Psoas muscle (tissue), 8 donors: ENCODE results near the gene FDX1. TPM values are rescaled to one million over a fixed set of nuclear protein-coding genes. Genes with fewer than 3 reads are reported as not detected.

Experiments used
- ATAC-seq, 4 donors: fragments of 200-7000 bp; cut with Tn5 transposase; one replicate each; pipeline ENCODE4 v1.9.1; 2020; ENCODE audit warnings: moderate library complexity in 3 of 4, mild to moderate bottlenecking in 2 of 4
- DNase-seq, 2 donors: peaks; one replicate each; pipeline ENCODE4 v3.0.0-alpha.2; 2020
- H3K27ac ChIP-seq: fragments of 200-600 bp; one replicate; pipeline ENCODE4 v1.8.0; 2022
- H3K27me3 ChIP-seq, 3 donors: fragments of 200-600 bp in 1 of 3; one replicate each; pipeline versions ENCODE4 v1.6.1 to v1.8.0; 2013 to 2022; ENCODE audit warnings: low read length in 2 of 3, mild to moderate bottlenecking in 2 of 3, moderate library complexity in 1 of 3; ENCODE audit not compliant: insufficient read depth in 3 of 3
- H3K36me3 ChIP-seq, 2 donors: fragments of 200-600 bp in 1 of 2; one replicate each; pipeline versions ENCODE4 v1.6.1 to v1.8.0; 2013 to 2022; ENCODE audit warnings: low read depth in 1 of 2, mild to moderate bottlenecking in 1 of 2, moderate library complexity in 1 of 2; ENCODE audit not compliant: insufficient read depth in 1 of 2
- H3K4me1 ChIP-seq: fragments of 200-600 bp; one replicate; pipeline ENCODE4 v1.8.0; 2022
- H3K4me3 ChIP-seq: fragments of 200-600 bp; one replicate; pipeline ENCODE4 v1.8.0; 2022; ENCODE audit warnings: mild to moderate bottlenecking
- H3K9me3 ChIP-seq: fragments of 200-600 bp; one replicate; pipeline ENCODE4 v1.8.0; 2022
- WGBS, 3 donors: extraction: QIAGEN DNeasy Blood & Tissue Kit; methylation state at CpG; one replicate each; pipeline versions ENCODE4 v1.1.6 to v1.1.7; 2013; 5-methylcytosine and 5-hydroxymethylcytosine counted together
- intact Hi-C, 2 donors: fragments of 100-400 bp; cut with DNase I; formaldehyde crosslinking; loops; one replicate each; pipeline versions ENCODE4 v1.11.0 to v1.14.2; 2022
- polyA plus RNA-seq, 3 donors: library from polyadenylated mRNA; stranded (reverse); fragments of 200-250 nt; gene quantifications; one replicate each; pipeline ENCODE4 v1.2.3, GENCODE V29; 2013
- total RNA-seq, 4 donors: library from RNA; stranded (reverse); fragmentation: NEBNext Ultra II Directional in 2 of 4; extraction: Animal tissue kit (Norgen Biotek cat#: 25700) in 2 of 4; gene quantifications; one replicate each; pipeline versions ENCODE4 v1.2.1 to v1.2.4, GENCODE V29; 2021 to 2023
- TF ChIP-seq, protein P1 (sequence below): fragments of 200-600 bp; IDR thresholded peaks from one replicate; pipeline ENCODE4 v1.8.0; 2022; ENCODE audit warnings: antibody characterized with exemption
- donor health status: healthy with polysubstance abuse.
- donor health status: DM: no; HTN: no; CAD: no; lungs with moderate emphysema.
- donor health status: Bipolar disorder and iron deficiency.
- donor health status: healthy.
- donor health status: DM: yes; HTN: yes; CAD: no.
- donor health status: DM: no; HTN: no; CAD: no.
- donor health status: DM: no; HTN: no; CAD: no.
- donor health status: DM: yes; HTN: yes; CAD: no.

The FDX1 gene
- total and polyA plus RNA-seq, 7 donors = 13.6 to 23.7 (median 15.2) TPM

DNA sequence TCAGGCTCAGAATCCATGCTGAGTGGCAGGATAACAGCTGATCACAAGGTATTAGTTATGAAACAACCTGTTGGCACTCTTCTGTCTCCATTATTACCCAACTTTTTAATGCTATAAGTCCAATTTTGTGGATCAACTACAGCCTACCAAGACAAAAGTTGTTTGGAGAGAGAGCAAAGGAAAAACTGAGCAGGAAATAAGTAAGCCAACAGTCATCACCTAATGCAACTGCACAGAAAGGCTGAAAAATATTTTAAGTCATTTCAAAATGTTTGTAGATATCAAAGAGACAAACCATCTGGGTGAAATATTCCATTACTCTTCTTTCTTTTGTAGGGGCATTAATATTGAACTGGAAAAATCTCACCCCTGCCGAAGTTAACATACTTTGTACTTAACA lies 41.6 kb downstream of the FDX1 start:
- intact Hi-C loops = no loop called here
- Histone ChIP-seq H3K4me1 (no peaks in the 10 kb centered on the region), H3K4me3 (no peak overlapping the region), H3K27me3 (no peaks in the 10 kb centered on the region), H3K9me3 (no peaks in the 10 kb centered on the region), H3K27ac (no peak overlapping the region), H3K36me3 (peaks cover 0 to 8% of the 10 kb centered on the region in 2 donors)
- no peak for ATAC-seq
- TF ChIP-seq, protein P1, sequence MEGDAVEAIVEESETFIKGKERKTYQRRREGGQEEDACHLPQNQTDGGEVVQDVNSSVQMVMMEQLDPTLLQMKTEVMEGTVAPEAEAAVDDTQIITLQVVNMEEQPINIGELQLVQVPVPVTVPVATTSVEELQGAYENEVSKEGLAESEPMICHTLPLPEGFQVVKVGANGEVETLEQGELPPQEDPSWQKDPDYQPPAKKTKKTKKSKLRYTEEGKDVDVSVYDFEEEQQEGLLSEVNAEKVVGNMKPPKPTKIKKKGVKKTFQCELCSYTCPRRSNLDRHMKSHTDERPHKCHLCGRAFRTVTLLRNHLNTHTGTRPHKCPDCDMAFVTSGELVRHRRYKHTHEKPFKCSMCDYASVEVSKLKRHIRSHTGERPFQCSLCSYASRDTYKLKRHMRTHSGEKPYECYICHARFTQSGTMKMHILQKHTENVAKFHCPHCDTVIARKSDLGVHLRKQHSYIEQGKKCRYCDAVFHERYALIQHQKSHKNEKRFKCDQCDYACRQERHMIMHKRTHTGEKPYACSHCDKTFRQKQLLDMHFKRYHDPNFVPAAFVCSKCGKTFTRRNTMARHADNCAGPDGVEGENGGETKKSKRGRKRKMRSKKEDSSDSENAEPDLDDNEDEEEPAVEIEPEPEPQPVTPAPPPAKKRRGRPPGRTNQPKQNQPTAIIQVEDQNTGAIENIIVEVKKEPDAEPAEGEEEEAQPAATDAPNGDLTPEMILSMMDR = no peak
- WGBS, 3 donors = 67 to 70% (median 69%) methylated on average over 1 of the region's 1 CpG
- no peak for DNase-seq

DNA sequence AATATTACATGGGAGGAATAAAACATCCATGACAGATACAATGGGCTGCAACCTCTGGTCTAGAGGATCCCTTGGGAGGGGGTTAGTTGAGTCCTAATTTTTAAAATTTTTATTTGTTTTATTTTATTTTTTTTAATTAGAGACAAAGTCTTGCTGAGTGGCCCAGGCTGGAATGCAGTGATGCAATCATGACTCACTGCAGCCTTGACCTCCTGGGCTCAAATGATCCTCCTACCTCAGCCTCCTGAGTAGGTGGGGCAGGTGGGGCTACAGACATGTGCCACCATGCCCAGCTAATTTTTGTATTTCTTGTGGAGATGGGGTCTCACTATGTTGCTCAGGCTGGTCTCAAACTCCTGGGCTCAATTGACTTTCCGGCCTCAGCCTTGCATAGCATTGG lies 43.1 kb downstream of the FDX1 start:
- intact Hi-C loops = no loop called here

DNA sequence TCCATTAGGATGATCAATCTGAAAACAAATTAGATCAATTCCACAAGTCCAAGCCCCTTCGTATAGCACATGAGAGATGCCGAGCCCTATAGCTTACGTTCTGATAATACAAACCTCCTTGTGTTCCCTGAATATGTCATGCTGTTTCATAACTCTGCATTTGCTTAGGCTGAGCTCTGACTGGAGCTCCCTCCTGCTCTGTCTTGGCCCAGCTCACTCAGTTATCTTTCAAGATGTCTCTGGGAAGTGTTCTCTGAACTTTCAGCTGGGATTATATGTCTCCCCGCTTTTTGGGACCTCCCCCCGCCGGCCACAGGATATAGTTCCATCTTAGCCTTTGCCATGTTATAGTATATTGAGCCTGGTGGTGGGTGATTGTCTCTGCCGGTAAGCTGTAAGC lies 44.0 kb downstream of the FDX1 start:
- Histone ChIP-seq H3K4me3 (no peak overlapping the region), H3K27ac (no peak overlapping the region), H3K4me1 (no peaks in the 10 kb centered on the region), H3K27me3 (no peaks in the 10 kb centered on the region), H3K36me3 (peaks cover 0 to 3% of the 10 kb centered on the region in 2 donors), H3K9me3 (no peaks in the 10 kb centered on the region)
- TF ChIP-seq, protein P1 = no peak
- WGBS, 3 donors = 78 to 89% (median 89%) methylated on average over 7 of the region's 7 CpGs
- DNase-seq (no peak), ATAC-seq (no peak)
- intact Hi-C loops = no loop called here

More for the DNA sequence above, 43.1 kb downstream of the FDX1 start:
- Histone ChIP-seq H3K4me1 (no peaks in the 10 kb centered on the region), H3K9me3 (no peaks in the 10 kb centered on the region), H3K27me3 (no peaks in the 10 kb centered on the region), H3K36me3 (peaks cover 0 to 3% of the 10 kb centered on the region in 2 donors), H3K27ac (no peak overlapping the region), H3K4me3 (no peak overlapping the region)
- peak in 1 of 4 donors; percentile 47 for ATAC-seq
- DNase-seq = no peak
- 92 to 100% (median 100%) methylated on average over 1 of the region's 1 CpG for WGBS, 3 donors
- TF ChIP-seq, protein P1 = no peak

DNA sequence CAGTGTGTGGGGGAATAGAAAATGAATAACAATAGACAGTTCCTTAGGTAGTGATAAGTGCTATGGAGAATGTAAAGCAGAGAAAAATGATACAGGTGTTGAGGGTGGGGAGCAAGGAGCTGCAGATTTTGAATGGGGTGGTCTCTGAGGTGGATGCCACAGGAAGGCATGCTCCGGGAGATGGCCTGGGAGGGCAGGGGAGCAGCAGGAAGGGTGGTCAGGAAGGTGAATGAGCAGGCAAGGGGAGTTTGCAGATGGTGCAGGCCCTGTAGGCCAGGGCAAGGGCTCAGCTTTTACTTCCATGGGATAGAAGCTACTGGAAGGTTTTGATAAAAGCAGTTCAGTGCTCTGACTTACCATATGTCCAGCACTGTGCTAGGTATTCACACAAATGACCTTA lies 44.8 kb downstream of the FDX1 start:
- no peaks in the 10 kb centered on the region for H3K36me3 ChIP-seq
- DNase-seq = no peak
- intact Hi-C loops = no loop called here
- ATAC-seq = no peak
- TF ChIP-seq, protein P1 = no peak
- peaks cover 5% of the 10 kb centered on the region for H3K4me1 ChIP-seq
- H3K27me3 ChIP-seq = no peaks in the 10 kb centered on the region
- 94 to 100% (median 98%) methylated on average over 1 of the region's 1 CpG for WGBS, 3 donors
- no peak overlapping the region for H3K27ac ChIP-seq
- no peak overlapping the region for H3K4me3 ChIP-seq
- no peaks in the 10 kb centered on the region for H3K9me3 ChIP-seq

DNA sequence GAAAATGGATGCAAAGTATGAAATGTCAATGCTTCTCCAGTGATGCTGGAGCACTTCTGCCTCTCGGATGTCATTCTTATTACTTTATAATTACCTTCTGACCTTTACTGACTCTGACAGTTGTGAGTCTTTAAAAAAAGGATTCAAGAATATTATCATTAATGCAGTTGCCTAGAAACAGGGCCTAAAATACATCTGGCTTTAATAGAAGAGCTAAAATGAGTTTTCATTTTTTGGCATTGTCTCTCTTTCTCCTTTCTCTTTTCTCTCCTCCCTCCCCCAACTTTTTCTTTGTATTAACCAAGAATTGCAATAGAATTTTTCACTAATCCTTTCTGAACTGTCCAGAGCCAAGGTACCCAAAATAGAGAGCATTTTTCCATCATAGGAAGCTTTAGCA lies 45.9 kb downstream of the FDX1 start:
- H3K4me3 ChIP-seq = no peak overlapping the region
- H3K9me3 ChIP-seq = no peaks in the 10 kb centered on the region
- 46 to 76% (median 63%) methylated on average over 1 of the region's 1 CpG for WGBS, 3 donors
- no peak overlapping the region for H3K27ac ChIP-seq
- H3K27me3 ChIP-seq = no peaks in the 10 kb centered on the region
- DNase-seq = no peak
- H3K36me3 ChIP-seq = no peaks in the 10 kb centered on the region
- peaks cover 13% of the 10 kb centered on the region for H3K4me1 ChIP-seq
- intact Hi-C loops = no loop called here
- ATAC-seq = no peak
- TF ChIP-seq, protein P1 = no peak
